BE2C (cell line): ENCODE data around the gene PWP1.

Source experiments
- DNase-seq: peaks from one replicate; pipeline ENCODE4 v3.0.0-alpha.2; 2020
- H3K27me3 ChIP-seq: fragments of 250-450 bp; sonication (Bioruptor Pico); 2 replicates; pipeline ENCODE4 v1.5.1; 2020; ENCODE audit warnings: mild to moderate bottlenecking
- H3K36me3 ChIP-seq: fragments of 250-450 bp; sonication (Bioruptor Pico); 2 replicates; pipeline ENCODE4 v1.5.1; 2020; ENCODE audit warnings: mild to moderate bottlenecking
- H3K4me1 ChIP-seq: fragments of 250-450 bp; sonication (Bioruptor Pico); 2 replicates; pipeline ENCODE4 v1.5.1; 2020
- H3K4me3 ChIP-seq: 2 replicates; pipeline ENCODE4 v1.5.1; 2011; ENCODE audit warnings: low read depth, low read length
- H3K9me3 ChIP-seq: fragments of 250-450 bp; sonication (Bioruptor Pico); 2 replicates; pipeline ENCODE4 v1.5.1; 2020
- TF ChIP-seq, protein P1 (sequence below): IDR thresholded peaks from 2 replicates; pipeline ENCODE4 v1.5.1; 2012; ENCODE audit warnings: mild to moderate bottlenecking, low read depth, low read length

PWP1 gene

DNA sequence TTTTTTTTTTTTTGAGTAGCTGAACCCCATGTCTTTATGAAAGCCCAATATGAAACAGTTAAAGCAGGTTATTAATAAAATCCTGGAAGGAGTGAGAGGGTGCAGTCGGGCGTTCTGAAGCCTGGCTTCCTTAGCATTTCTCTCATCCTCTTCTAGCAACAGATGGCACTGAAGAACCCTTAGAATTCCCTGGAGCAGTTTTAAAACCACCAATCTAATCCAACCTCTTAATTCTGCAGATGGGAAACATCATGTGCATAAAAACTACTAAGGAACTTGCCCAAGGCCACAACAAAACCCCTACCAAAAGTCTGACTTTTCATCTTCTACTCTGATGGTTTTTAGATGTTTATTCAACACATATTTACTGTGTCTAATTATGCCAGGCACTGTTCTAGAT lies 50.2 kb downstream of the PWP1 start:
- H3K4me1 ChIP-seq = no peaks in the 10 kb centered on the region
- H3K4me3 ChIP-seq = no peak overlapping the region
- H3K9me3 ChIP-seq = no peaks in the 10 kb centered on the region
- no peak for DNase-seq
- H3K27me3 ChIP-seq = no peaks in the 10 kb centered on the region
- TF ChIP-seq, protein P1, sequence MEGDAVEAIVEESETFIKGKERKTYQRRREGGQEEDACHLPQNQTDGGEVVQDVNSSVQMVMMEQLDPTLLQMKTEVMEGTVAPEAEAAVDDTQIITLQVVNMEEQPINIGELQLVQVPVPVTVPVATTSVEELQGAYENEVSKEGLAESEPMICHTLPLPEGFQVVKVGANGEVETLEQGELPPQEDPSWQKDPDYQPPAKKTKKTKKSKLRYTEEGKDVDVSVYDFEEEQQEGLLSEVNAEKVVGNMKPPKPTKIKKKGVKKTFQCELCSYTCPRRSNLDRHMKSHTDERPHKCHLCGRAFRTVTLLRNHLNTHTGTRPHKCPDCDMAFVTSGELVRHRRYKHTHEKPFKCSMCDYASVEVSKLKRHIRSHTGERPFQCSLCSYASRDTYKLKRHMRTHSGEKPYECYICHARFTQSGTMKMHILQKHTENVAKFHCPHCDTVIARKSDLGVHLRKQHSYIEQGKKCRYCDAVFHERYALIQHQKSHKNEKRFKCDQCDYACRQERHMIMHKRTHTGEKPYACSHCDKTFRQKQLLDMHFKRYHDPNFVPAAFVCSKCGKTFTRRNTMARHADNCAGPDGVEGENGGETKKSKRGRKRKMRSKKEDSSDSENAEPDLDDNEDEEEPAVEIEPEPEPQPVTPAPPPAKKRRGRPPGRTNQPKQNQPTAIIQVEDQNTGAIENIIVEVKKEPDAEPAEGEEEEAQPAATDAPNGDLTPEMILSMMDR = no peak
- H3K36me3 ChIP-seq = peaks cover 67% of the 10 kb centered on the region

DNA sequence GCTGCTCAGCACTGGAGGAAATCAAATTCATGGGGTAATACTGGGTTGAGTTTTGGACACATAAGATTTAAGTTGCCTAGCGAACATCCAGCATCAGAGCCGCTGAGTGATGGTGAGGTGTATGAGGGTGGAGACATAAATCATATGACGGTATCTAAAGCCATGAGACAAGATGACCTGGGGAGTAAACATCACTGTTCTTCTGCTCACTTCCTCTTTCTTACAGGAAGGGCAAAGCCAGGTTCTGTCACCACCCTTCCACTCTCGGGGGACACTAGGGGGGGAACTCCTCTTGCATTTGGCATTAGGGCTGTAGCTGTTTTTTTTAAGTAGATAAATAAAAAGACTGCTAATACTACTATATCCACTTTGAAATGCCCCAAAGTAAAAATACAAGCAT lies 51.3 kb downstream of the PWP1 start:
- TF ChIP-seq, protein P1 = no peak
- H3K27me3 ChIP-seq = no peaks in the 10 kb centered on the region
- no peaks in the 10 kb centered on the region for H3K4me1 ChIP-seq
- H3K9me3 ChIP-seq = no peaks in the 10 kb centered on the region
- H3K4me3 ChIP-seq = no peak overlapping the region
- DNase-seq = no peak
- peaks cover 78% of the 10 kb centered on the region for H3K36me3 ChIP-seq

DNA sequence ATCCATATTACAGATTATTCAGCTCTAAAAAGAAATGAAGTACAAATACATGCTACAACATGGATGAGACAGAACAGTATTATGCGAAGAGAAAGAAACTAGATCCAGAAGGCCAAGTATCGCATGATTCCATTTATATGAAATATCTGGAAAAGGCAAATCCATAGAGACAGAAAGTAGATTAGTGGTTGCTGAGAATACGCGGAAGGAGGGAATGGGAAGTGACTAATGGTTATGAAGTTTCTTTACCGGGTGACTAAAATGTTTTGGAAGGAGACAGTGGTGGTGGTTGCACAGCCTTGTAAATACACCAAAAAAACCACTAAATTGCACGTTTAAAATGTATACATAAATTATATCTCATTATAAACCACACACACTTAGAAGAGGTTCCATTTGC lies 62.9 kb downstream of the PWP1 start:
- no peak for DNase-seq
- H3K4me1 ChIP-seq = no peaks in the 10 kb centered on the region
- no peak overlapping the region for H3K4me3 ChIP-seq
- H3K27me3 ChIP-seq = no peaks in the 10 kb centered on the region
- no peaks in the 10 kb centered on the region for H3K9me3 ChIP-seq
- H3K36me3 ChIP-seq = peaks cover 47% of the 10 kb centered on the region
- TF ChIP-seq, protein P1 = no peak

DNA sequence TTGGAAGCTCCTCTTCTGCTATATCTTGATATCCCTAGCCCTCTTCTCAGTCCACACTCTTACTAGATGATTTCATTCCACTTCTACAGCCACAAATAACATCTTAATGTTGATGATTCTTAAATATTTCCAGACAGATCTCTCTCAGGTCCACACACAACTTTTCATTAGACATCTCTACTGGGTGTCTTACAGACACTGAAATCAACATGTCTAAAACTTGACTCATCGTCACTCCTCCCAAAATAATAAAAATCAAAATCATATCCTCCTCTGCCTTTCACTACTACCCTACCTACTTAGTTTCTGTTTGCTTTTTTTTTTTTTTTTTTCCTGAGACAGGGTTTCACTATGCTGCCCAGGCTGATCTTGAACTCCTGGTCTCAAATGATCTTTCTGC lies 63.5 kb downstream of the PWP1 start:
- Histone ChIP-seq H3K4me1 (no peaks in the 10 kb centered on the region), H3K36me3 (peaks cover 48% of the 10 kb centered on the region), H3K4me3 (no peak overlapping the region), H3K27me3 (no peaks in the 10 kb centered on the region), H3K9me3 (no peaks in the 10 kb centered on the region)
- no peak for DNase-seq
- TF ChIP-seq, protein P1 = no peak

DNA sequence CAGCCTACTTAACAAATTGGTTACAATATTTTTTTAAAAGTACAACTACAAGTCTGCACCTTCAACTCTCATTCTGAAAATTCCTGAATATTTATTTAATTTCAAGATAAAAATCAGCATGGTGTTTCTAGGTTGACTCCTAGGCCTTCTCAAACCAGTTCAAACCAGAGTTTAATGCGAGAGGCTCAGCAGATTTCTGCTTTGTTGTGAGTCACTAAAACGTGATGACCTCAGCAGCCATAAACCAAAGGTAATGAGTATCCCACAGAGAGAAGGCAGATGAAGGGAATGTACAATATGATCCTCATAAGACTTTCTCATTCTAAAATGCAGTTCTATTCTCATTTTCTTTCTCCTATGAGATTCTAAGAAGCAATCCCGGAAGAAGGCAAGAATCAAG lies 73.8 kb downstream of the PWP1 start:
- peaks cover 36% of the 10 kb centered on the region for H3K36me3 ChIP-seq
- no peak for DNase-seq
- H3K9me3 ChIP-seq = no peaks in the 10 kb centered on the region
- no peaks in the 10 kb centered on the region; the same call in 1 of the 2 replicates for H3K4me1 ChIP-seq
- TF ChIP-seq, protein P1 = no peak
- H3K27me3 ChIP-seq = no peaks in the 10 kb centered on the region
- peak overlapping the region; percentile 90 for H3K4me3 ChIP-seq

DNA sequence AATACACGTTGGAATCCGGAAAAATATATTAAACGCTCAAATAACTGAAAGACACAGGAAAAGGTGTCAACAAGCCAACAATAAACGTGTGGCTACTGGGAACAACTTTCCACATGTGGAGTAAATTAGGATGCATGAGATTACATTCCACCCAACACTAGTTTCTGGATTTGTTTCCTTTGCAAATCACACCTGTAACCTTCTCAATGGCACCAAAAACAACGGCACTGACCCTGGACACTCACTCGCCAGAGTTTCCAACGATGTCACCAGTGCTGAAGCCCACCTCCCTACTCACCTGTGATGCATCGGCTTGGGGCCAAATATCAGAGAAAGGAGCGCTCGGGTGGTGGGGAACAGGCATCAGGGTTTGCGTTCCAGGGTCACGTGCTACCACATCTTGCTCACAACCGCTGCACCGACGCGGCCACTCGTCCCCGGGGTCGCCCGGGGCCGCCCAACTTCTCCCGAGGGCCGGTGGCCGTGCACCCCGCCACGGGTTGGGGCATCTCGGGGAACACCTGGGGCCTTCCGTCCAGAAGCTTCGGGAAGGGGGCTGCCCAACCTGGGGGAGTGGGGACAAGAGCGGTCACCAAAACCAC lies 74.7 kb downstream of the PWP1 start:
- TF ChIP-seq, protein P1 = no peak
- DNase-seq = peak; percentile 46
- Histone ChIP-seq H3K27me3 (no peaks in the 10 kb centered on the region), H3K4me3 (peak overlapping the region; percentile 90), H3K9me3 (no peaks in the 10 kb centered on the region), H3K36me3 (peaks cover 27% of the 10 kb centered on the region), H3K4me1 (no peaks in the 10 kb centered on the region; the same call in 1 of the 2 replicates)
